ENCODE measurements around the gene ANO2.

GRCh38 chr12:5988659-5989116, 43.6 kb upstream of the ANO2 start:
- peak; percentile 82 to 94 (median 86) for TF ChIP-seq CTCF (IDR thresholded peaks at IDR 0.05 in 4 of 5, conservative IDR thresholded peaks at IDR 0.05 in 1 of 5)
- no peak for TF ChIP-seq POLR2A (IDR thresholded peaks at IDR 0.05)
